ENCODE results near the gene UMPS.

GRCh38 chr3:124702950-124703349, 27.3 kb upstream of the UMPS start:
- TF ChIP-seq EZH2phosphoT487 (IDR thresholded peaks at IDR 0.05; ENCODE audit: insufficient read depth, low read depth) (no peak), EZH2 (IDR thresholded peaks at IDR 0.05; ENCODE audit: insufficient read depth, poor library complexity, severe bottlenecking) (no peak)

Data from GM23248 (cell line).